NCI-H2107 treated with DMSO at 0.1 percent for 48 hours (cell line): ENCODE data around the gene GRIK2.

Source experiments
- DNase-seq: peaks from one replicate; lab custom pipeline; 2025; ENCODE audit not compliant: unreplicated experiment; lab: John Stamatoyannopoulos, UW

The GRIK2 gene

DNA sequence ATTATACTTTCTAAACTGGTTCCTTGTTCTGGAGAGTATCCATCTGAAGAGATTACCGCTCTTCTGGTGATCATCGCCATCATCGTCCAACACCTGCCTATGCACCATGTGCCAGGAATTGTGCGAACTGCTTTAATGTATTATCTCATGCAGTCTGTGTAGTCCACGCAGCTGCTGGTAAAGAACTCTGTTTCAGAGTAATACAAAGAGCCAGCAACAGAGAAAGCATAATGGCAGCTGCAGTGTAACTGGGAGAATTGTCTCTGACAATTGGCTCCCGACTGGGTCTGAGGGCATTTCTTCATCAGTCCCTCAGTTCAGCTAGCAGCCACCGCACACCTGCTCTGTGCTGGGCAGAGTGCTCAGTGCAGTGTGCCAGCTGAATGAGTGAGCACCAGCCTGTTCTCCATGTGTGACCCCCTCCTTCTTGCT, 383.4 kb downstream of the GRIK2 start:
- peak; percentile 97 for DNase-seq

DNA sequence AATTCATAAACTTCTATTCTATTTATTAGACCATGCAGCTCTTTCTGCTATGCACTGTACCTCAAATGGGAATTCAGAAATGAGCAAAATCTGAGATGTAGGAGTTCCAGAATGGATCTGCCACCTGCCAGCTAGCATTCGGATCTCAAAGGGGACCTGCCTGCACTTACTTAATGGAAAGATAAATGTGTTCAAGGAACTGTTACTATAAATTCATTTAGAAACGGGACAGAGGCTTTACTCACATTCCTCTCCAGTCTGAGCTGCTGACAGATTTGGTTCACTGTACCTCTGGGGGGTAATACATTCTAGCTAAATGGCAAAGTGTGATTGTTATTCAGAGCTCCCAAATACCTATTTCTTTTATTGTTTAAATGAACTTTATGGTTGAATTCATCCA, 384.1 kb downstream of the GRIK2 start:
- peak; percentile 48 for DNase-seq

DNA sequence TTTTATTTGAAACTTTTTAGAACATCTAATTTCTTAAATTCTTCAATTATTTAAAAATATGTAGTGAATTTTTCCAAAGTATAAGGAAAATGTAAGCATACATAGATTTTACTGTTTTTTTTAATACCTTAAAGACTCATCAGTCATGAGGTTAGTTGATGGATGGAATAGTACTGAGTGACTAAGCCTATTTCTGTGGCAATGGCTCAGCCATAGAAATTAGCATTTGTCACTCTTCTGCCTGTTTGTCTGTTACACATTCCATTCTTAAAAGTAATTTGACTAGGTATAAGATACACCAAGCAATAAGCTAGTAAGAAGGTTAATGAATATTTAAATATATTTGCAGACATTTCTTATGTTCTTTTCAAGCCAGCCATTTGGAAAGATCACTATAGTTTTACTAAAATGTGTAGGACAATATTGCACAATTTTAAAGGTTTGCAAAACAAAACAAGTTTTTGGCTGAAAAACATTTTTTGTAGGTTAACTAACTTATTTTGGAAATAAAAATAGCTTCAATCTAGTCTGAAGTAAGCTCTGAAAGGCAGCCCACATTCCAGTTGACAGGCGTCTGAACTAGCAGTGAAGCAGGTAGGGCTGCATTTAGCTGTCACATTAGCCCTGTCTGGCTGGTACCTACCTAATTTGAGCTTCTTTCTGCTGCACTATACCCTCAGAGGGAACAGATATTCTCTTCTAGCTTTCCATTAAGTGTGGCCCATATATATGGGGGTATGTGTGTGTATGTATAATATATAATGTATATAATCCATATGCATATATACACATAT, 385.7 kb downstream of the GRIK2 start:
- DNase-seq = no peak

DNA sequence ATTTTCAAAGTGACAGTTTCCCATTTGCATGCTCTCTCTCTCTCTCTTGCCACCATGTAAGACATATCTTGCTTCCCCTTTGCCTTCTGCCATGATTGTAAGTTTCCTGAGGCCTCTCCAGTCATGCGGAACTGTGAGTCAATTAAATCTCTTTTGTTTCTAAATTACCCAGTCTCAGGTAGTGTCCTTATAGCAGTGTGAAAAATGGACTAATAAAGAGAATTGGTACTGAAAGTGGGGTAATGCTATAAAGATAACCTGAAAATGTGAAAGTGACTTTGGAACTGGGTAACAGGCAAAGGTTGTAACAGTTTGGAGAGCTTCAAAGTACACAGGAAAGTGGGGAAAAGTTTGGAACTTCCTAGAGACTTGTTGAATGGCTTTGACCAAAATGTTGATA, 389.8 kb downstream of the GRIK2 start:
- no peak for DNase-seq

DNA sequence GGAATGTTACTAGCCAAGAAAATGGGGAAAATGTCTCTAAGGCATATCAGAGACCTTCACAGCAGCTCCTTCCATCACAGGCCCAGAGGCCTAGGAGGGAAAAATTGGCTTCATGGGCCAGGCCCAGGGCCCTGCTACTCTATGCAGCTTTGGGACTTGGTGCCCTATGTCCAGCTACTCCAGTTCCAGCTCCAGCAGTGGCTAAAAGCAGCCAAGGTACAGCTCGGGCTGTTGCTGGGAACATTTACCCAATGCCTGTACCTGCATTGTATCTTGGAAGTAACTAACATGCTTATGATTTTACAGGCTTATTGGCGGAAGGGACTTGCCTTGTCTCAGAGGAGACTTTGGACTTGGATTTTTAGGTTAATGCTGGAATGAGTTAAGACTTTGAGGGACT, 390.6 kb downstream of the GRIK2 start:
- no peak for DNase-seq

DNA sequence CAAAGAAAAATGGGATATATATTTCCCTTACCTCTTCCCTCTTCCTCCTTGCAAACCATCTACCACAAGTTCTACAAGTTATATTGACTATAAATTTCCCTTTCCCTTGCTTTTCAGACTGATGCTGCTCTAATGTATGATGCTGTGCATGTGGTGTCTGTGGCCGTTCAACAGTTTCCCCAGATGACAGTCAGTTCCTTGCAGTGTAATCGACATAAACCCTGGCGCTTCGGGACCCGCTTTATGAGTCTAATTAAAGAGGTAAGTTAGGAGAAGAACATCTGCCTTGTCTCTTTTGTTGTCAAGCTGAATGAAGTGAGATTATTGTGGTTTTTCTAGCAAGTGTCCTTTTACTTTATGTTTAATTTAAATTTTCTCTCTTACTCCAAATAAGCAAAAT, 406.0 kb downstream of the GRIK2 start:
- DNase-seq = peak; percentile 79

DNA sequence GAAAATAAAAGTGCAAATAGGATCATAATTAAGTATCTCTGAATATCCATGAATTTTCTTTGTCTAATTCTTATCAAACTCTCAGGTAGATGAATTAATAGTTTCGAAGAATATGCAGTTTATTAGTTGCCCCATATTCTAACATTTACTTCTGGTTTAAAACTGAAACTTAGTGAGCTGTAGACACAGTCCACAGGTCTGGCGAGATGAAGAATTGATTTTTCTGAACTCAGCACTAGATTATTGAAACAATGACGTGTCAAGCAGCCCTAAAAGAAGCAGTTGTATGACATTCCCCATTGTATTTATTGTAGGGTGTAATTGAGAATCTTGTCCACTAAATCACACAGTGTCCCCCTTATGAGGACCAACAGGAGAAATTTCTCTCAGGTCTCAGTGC, 407.1 kb downstream of the GRIK2 start:
- DNase-seq = peak; percentile 47

DNA sequence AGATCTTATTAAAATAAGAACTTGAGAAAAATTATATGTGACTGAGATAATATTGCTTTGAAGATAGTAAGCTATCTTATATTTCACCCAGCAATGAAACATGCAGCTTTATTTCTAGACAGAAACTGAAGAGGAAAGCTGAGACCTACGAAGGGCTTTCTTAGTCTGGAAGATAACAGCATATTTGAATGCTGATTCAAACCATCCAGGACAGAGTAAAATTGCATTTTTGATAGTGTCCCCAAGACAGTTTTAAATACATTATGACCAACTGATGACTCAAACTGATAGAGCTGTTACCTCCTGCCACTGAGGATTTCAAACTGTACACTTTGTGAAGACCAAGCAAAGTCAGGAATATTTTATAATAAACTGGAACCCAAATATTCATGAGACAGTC, 409.6 kb downstream of the GRIK2 start:
- no peak for DNase-seq

DNA sequence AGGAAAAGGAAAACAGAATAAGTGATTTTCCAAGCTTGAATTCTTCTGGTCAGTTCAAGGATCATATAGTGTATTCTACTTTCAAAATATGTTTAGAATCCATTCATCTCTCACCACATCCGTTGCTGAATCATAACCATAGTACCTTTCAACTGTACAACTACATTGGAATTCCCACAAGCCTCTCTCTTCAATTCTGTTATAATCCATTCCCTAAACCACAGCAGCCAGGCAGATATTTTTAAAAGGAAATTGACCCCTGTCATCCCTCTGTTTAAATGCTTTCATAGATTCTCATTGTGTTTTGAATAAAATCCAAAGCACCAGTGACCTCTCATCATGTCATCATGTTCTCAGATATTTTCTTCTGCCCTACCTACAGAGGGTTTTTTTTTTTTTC, 412.7 kb downstream of the GRIK2 start:
- no peak for DNase-seq

DNA sequence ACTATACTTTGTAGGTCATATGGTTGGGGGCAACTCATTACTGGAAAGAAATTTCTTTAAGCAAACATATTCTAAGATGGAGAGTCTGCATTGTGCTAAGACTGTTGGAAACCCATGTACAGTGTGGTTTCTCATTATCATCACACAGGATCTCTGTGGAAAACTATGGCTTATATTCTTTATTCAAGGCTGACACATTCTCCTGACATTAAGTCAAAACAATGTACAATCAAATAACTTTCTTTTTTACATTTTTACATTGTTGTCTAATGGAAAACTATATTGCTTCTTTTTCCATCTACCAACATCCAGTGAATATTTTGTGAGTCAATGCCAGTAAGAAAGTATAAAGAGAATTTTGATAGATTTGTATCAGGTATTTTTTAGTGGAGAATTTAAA, 417.6 kb downstream of the GRIK2 start:
- DNase-seq = no peak

DNA sequence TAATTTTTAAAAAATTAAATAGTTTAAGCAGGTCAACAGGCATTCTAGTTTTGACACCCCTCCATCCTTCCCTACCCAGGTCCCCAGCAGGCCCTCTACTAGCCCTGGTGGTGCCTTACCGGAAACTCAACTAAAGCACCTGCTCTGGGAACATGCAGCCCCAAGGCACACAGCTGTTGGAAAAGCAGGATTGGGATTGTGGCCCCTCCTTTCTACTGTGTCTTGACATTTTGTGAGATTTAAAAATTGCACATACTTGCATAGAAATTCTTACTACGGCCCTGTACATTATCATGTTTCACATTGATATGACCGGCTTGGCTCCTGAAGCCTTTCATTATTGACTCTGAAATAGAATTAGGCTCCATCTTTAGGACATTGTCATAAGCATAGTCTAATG, 423.2 kb downstream of the GRIK2 start:
- DNase-seq = no peak

DNA sequence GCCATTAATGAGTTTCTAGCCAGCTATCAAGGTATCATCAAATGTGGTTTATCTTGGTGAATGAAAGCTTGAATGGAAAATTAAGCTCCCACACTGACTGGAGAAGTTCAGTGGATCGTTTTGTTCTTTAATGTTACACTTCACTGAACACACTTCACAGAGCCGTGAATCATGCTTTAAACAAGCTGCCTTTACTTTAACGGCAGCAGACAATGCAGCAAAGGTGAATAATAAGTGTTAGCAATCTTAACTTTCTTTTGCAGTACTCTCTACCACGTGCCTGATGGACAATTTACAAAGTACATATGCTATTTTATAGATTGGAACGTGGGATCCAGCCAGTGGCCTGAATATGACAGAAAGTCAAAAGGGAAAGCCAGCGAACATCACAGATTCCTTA, 424.5 kb downstream of the GRIK2 start:
- peak; percentile 45 for DNase-seq

DNA sequence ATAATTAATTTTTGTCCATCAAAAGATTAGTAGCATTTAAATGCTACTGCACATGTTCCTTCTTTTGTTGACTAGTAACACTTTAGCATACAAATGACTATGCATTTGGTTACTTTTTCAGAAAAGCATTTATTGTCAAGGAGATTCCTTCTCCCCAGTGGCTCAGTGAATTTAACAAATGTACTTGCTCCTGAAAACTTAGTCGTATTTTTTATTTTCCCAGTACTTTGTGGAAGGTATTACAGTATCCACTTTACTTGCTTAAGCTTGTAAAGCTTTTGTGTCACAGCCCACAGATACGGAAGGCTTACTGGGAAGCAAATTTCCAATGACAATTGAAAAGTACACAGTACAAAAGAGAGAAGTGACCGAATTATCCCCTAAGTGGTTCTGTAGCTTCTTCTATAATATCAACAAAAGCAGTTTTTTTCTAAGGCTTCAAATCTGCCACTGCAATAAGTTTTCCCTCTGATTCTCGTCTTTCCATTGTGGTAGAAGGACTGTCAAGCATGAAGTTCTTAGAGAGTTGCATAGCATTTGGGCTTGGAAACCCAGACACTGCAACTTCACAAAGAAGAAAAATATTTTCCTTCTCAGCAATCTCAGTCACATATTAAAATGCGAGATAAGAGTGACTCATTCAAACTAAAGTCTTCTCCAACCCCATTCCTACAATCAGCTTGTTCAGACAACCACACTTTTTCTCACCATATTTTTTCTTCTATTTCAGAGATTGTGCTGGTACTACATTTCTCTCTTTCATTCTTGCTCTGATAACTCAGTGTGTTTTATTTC, 431.2 kb downstream of the GRIK2 start:
- DNase-seq = no peak

DNA sequence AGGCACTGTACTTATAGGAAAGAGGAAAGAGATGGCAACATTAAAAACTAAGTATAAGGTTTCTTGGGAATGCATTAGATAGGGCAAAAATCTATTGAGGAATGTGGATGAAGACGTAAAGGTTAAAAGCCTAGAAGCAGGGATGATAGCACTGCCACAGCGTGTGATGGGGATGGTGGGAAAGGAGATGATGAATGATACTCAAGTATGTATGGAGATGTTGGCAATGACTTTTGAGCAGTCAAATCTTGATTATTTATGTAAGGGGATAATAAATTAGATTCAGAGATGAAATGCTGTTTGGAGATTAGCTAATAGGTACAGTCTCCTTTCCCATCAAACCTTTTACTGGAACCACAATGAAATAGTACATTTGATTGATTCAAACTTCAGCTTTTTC, 432.8 kb downstream of the GRIK2 start:
- DNase-seq = no peak

DNA sequence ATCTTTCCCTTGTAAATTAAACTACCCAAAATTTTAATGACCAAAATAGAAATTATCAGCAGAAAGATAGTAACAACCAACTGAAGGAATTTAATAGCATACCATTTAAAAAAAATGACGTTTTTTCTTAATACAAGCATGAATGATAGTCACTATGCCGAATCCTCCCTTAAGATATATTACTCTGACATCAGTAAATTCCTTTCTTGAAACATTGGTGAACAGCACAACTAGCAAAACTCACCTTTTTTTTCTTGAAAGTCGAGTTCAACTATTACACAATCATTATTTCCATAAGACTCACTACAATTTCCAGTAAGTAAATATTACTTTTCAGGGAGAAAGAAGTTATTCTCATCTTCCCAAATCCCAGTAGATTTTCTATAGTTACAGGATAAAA, 433.2 kb downstream of the GRIK2 start:
- DNase-seq = no peak

DNA sequence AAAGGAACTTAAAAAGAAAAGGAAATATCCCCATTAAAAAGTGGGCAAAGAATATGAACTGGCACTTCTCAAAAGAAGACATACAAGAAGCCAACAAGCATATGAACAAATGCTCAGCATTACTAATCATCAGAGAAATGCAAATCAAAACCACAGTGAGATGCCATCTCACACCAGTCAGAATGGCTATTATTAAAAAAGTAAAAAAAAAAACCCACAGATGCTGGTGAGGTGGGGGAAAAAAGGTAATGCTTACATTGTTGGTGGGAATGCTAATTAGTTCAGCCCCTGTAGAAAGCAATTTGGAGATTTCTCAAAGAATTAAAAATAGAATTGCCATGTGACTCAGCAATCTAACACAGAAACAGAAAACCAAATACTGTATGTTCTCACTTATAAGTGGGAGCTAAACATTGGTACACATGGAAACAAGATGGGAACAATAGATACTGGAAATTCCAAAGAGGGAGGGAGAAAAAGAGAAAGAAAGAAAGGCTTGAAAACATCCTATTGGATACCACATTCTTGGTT, 437.1 kb downstream of the GRIK2 start:
- no peak for DNase-seq

DNA sequence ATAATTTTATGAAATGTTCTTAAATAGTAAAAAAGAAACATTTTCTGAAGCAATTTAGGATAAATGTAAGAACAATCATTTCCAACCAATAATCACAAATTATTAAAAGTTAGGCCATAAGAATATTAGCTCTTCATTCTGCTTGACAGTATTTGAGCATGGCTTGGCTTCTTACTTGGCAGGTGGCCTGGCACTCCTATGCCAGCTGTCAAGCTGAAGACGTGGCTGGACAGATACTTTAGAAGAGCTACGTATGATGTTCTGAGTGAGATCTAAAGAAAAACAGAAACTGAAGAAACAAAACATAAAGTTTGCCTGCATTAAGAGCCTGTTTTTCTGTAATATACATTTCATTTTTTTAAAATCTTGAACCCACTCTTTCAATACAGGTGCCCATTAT, 438.9 kb downstream of the GRIK2 start:
- no peak for DNase-seq

DNA sequence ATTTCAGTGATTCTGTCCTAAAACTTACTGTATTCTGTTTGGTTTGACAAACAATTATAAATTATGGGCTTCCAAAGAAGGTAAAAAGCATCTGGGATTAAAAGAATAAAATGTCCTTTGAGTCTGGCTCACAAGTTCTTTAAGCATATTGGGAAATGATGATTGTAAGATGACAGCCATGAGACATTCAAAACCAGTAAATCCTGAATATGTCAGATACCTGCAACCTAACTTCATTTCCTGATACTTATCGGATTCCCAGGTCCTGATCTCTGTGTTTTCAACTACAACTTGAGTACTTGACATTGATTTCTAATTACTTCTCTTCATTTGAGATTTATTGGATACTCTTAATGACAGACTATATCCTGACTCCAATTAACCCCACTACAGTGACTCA, 446.6 kb downstream of the GRIK2 start:
- no peak for DNase-seq

DNA sequence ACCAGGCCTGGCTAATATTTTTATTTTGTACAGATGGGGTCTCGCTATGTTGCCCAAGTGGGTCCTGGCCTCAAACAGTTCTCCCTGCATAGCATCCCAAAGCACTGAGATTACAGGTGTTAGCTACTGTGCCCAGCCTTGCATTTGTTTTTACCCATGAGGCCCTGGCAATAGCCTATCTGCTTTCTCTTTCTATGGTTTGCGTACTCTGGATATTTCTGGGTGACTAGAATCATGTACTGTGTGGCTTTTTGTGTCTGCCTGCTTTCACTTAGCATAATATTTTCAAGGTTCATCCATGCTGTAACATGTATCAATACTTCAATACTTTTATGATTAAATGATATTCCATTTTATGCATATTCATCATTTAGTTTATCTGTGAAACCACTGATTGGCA, 451.7 kb downstream of the GRIK2 start:
- DNase-seq = no peak

DNA sequence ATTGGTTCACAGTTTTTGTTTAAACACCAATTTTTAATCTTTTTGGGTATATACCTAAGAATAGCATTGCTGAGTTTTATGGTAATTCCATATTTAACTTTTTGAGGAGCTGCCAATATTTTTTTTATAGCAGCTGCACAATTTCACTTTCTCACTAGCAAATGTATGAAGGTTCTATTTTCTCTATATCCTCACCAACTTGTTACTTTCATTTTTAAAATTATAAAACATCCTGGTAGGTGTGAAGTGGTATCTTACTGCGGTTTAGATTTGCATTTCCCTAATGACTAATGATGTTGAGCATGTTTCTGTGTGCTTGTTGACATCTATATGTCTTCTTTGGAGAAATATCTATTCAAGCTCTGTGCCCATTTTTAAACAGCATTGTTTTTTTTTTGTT, 452.1 kb downstream of the GRIK2 start:
- DNase-seq = no peak

DNA sequence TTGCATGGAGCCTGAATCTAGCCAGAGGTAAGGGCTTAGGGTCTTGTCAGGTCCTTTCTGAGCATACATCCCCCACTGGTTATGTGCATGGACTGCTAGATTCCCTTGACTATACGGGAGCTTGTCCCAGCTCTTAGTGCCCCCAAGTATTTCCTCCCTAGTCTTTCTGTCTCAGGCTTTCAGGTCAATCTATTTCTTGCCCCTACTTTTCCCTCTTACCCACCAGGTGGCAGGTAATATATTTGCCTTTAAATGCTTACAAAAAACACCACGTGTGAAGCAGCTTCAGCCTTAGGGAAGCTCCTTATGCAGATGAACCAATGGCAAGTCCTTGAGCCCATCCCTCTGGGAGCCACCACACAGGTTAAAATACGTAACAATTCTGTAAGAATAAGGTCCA, 454.2 kb downstream of the GRIK2 start:
- DNase-seq = no peak

DNA sequence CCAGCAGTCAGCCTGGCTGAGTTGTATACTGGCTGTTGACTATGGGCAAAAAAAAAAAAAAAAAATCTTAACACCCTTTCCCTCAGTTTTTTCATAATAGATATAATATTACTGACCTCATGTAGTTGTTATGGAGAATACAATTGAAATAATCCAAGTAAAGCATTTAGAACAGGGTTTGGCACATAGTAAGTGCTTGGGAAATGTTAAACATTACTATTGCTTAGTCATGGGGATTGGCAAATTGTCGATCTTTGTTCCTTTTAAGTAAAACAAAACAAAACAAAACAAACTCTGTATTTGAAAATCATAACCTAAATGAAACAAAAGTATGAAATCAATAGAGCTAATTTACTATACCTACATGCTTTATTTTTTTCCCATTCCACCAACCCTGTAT, 458.4 kb downstream of the GRIK2 start:
- no peak for DNase-seq
